Fibroblast of skin of back (primary cell): ENCODE data around the gene ACSM6.
"Not testable (repeated sequence)": the region's sequence is repeated elsewhere in the genome, so short reads cannot be mapped to it uniquely, and the experiment has no call there.

Experiments
- DNase-seq: peaks from one replicate; pipeline ENCODE4 v3.0.0-alpha.2; 2013

Gene ACSM6

DNA sequence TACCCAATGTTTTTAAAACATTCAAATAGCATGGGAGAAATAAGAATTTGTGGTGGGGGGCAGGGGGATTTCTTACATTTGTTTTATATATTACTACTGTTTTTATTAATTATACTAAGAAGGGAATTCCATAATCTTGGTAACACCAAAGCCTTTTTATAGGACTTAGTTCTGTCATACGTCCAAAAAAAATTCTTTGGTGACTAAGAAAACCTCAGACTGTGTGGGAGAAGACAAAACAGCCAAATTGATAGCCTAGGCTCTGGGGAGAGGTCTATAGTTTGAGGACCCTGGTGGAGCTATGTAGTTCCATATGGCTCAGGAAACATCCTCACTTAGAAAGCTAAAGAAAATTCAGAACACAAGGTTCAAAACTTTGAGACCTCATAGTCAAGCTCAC lies 23.4 kb downstream of the ACSM6 start:
- DNase-seq: peak; percentile 51

GRCh38 chr10:95220539-95220938 lies 26.5 kb downstream of the ACSM6 start:
- DNase-seq: no peak

DNA sequence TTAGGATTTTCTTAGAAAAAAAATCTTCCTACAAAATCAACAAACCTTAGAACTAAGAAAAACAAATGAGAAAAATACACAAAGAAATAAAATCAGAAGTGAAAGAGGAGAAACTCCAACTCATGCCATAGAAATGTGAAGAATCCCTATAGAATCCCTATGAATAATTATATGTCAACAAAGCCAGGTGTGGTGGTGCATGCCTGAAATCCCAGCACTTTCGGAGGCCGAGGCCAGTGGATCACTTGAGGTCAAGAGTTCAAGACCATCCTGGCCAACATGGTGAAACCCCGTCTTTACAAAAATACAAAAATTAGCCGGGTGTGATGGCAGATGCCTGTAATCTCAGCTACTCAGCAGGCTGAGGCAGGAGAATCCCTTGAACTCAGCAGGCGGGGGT lies 27.1 kb downstream of the ACSM6 start:
- peak; percentile 79 for DNase-seq

- DNase-seq: no peak
Observed at GRCh38 chr10:95225136-95225535, 31.1 kb downstream of the ACSM6 start.

DNA sequence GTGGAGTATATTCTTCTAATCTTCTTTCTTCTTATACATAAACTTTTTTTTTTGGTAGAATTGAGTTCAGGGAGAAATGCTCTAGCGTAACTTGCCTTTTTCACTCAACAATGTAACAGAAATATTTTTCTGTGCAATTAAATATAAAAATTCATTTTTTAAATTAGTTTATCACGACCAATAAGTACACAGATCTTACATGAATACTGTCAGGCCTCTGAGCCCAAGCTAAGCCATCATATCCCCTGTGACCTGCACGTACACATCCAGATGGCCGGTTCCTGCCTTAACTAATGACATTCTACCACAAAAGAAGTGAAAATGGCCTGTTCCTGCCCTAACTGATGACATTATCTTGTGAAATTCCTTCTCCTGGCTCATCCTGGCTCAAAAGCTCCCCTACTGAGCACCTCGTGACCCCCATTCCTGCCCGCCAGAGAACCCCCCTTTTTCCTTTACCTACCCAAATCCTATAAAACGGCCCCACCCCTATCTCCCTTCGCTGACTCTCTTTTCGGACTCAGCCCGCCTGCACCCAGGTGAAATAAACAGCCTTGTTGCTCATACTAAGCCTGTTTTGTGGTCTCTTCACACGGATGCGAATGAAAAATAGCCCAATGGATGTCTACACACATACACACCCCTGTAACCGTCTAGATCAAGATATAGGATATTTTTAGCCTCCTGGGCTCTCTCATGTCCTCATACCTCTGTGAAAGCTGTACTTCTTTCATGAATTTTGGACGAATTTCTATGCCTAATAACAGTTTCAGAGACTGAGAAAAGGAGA lies 35.1 kb downstream of the ACSM6 start:
- not testable (repeated sequence) for DNase-seq

- DNase-seq: peak; percentile 99
Observed at GRCh38 chr10:95229724-95230627, 35.9 kb downstream of the ACSM6 start.

GRCh38 chr10:95230677-95231586 lies 36.9 kb downstream of the ACSM6 start:
- DNase-seq: not testable (repeated sequence)

GRCh38 chr10:95233377-95234034 lies 39.5 kb downstream of the ACSM6 start:
- no peak for DNase-seq

DNA sequence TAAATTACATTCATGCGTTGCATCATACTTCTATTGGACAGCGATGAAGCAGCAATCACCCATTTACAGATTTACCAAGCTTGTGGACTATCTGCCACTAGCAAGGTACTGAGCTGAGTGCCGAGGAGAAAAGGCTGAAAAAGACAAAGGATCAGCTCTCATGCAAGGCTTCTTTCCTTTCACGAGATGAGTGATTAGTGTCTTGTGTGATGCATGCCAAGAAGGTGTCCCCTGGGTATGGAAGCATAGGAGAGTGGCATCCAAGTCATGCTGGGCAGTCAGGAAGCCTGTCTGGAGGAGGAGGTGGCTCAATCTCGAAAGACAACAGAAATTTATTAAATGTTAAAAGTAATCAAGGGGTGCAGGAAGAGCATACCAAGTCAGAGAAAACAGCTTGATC lies 40.9 kb downstream of the ACSM6 start:
- no peak for DNase-seq

DNA sequence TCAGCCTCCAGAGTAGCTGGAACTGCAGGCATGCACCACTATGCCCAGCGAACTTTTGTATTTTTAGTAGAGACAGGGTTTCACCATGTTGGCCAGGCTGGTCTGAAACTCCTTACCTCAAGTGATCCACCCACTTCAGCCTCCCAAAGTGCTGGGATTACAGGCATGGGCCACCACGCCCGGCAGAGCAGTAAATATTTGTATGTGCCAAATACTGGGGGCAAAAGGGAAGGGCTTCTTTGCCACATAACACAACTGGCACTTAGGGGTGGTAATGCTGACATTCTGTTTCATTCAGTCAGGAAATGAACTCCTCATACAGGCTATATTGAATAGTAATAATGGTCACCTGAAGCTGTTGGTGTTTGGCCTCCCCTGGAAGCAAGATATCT lies 41.6 kb downstream of the ACSM6 start:
- no peak for DNase-seq

GRCh38 chr10:95236068-95236903 lies 42.2 kb downstream of the ACSM6 start:
- DNase-seq: peak; percentile 69

DNA sequence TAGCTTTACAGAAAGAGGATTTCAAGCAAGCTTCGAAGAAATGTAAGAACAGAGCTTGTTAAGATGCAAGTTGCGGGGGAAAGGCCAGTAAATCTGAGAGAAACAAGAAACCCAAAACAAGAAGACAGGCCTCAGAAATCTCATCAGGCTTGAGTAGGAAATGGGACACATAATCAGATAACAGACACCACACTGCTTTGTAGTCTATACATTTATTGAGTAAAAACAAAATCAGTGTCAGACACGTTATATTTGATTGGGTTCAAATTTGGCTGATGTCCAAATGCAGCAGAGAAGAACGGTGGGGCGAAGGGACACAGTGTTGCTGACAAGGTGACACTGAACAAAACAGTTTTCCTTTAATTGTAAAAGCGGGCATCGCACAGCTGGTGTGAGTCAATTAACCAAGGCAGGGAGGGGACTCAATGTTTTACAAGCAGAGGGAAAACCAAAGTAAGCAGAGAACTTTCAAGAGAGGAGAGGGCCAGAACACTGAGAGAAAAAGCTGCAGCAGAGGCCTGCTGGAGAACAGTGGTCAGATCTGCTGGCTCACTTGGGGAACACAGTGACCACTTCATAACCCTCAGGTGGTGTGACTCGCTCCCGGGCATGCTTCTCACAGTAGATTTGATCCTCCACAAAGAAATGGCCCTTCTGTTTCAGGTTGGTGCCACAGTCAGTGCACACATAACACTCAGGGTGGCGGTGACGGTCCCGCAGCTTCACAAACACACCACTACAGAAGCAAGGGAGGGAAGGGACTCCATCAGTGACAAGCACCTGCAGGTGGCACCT lies 43.5 kb downstream of the ACSM6 start:
- DNase-seq: no peak

- not testable (repeated sequence) for DNase-seq
Observed at GRCh38 chr10:95240096-95240495, 46.1 kb downstream of the ACSM6 start.

DNA sequence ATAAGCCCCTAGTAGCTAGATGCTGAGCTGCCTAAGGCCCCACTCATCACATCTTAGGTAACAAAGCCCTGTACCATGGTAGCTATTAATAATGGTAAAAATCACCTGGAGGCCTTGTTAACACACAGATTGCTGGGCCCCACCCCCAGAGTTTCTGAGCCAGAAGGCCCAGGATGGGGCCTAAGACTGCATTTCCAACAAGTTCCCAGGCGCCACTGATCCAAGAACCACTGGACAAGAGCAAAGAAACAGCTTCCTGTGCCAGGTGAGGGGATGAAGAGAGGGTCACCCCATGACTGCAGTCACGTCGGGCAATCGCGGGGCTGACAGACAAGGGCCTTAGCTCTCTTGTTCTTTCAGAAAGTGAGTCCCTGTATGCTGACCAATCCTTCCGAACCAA lies 46.8 kb downstream of the ACSM6 start:
- DNase-seq: no peak

GRCh38 chr10:95241533-95241932 lies 47.5 kb downstream of the ACSM6 start:
- no peak for DNase-seq

GRCh38 chr10:95242581-95243317 lies 48.7 kb downstream of the ACSM6 start:
- peak; percentile 57 for DNase-seq

DNA sequence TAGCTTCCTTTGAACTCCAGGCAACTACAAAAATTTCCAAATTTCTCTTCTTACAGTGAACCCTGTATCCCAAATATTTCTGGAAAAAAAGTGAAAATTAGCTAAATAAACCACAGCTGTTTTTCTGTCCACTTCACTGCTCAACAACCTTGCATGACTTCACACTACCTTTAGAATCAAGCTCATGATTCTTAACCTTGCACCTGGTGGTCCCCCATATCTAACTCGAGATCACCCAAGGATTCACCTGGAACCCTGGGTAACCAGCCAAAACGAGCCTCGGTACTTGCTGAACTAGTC lies 49.2 kb downstream of the ACSM6 start:
- no peak for DNase-seq

- DNase-seq: no peak
Observed at GRCh38 chr10:95244152-95244551, 50.1 kb downstream of the ACSM6 start.

GRCh38 chr10:95245425-95246055 lies 51.5 kb downstream of the ACSM6 start:
- no peak for DNase-seq
